Activated CD8-positive, alpha-beta memory T cell treated with anti-CD3 and anti-CD28 coated beads, Interleukin-2, amount 50 U/mL, for 4 hours (primary cell): Measurements from ENCODE around the gene RMND5B.
A peak's percentile ranks its signal among the peaks of the same experiment; 100 is the strongest.

ENCODE experiments used
- DNase-seq: peaks from one replicate; pipeline ENCODE4 v3.0.0-alpha.2; 2020

RMND5B gene

DNA sequence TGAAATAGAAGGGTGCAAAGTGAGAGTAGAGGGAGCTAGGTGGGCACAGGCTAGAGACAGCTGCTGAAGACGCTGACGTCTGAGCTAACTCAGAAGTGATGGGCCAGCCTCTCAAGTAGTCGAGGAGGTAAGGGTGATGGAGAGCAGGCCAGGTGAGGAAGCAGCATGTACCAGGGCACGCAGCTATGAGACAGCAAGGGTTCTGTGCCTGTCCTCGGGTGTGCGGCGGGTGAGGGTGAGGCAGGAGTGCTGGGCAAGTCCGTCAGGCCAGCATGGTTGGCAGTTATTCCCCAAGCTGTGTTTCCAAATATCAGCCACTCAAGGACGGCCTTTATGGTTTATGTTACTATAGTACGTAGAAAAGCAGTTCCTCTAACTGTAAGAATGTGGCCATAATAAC is 6.2 kb downstream of the RMND5B start:
- no peak for DNase-seq

DNA sequence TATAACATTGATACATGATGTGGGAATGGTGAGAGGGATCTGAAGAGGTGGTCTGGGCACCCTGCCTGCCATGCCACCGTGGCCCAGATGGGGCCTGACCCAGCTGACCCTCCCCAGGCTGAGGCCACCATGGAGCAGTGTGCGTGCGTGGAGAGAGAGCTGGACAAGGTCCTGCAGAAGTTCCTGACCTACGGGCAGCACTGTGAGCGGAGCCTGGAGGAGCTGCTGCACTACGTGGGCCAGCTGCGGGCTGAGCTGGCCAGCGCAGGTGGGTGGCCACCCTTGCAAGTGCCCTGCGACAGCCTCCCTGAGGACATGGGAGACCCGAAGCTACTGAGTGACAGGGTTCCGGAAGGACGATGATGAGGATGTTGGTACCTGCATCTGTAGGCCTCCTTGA is 7.2 kb downstream of the RMND5B start:
- no peak for DNase-seq

DNA sequence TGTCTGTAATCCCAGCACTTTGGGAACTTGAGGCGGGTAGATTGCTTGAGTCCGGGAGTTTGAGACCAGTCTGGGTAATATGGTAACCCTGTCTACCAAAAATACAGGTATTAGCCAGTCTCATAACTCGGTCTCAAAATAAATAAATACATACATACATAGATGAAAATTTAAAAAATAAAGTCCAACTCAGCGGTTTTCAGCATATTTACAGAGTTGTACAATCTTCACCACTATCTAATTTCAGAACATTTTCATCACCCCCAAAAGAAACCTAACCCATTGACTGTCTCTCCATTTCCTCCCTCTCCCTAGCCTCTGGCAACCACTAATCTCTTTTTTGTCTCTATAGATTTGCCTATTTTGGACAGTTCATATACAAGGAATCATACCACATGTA is 10.7 kb downstream of the RMND5B start:
- no peak for DNase-seq

DNA sequence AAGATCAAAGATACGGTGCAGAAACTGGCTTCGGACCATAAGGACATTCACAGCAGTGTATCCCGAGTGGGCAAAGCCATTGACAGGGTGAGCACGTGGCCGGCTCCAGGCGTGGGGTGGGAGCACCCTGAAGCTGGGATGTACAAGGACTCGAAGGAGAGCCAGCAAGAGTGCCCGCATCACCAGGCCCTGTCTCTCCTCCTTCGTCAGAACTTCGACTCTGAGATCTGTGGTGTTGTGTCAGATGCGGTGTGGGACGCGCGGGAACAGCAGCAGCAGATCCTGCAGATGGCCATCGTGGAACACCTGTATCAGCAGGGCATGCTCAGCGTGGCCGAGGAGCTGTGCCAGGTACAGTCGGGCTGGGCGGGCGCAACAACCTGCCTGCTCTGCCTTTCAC is 11.8 kb downstream of the RMND5B start:
- no peak for DNase-seq

DNA sequence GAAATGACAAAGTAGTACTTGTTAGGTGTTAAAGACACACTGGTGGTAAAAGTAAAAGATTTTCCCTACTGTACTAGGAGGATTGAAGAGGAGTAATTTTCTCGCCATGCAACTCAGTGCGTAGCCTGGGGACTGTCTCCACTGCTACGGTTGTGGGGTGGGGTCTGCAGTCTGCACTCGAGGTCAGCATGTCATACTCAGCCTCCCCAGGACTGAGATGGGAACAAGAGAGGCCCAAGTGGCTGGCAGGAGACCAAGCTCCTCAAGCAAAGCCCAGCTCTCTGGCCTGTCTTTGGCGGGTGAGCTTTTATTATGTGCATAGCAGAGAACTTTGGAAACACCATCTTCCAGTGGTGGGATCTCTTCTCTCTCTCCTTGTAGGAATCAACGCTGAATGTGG is 12.4 kb downstream of the RMND5B start:
- no peak for DNase-seq

DNA sequence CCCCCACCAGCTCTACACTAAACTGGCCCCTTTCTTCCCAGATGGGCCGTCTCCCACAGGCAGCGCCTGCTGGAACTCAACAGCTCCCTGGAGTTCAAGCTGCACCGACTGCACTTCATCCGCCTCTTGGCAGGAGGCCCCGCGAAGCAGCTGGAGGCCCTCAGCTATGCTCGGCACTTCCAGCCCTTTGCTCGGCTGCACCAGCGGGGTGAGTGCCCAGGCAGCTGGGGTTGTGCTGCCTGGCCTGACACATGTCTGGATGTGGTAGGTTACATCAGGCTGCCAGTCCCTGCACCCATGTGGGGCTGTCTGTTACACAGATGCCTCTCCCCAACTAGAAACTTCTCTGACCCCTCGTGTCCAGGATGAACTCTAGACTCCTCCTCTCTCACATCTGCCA is 13.1 kb downstream of the RMND5B start:
- no peak for DNase-seq

DNA sequence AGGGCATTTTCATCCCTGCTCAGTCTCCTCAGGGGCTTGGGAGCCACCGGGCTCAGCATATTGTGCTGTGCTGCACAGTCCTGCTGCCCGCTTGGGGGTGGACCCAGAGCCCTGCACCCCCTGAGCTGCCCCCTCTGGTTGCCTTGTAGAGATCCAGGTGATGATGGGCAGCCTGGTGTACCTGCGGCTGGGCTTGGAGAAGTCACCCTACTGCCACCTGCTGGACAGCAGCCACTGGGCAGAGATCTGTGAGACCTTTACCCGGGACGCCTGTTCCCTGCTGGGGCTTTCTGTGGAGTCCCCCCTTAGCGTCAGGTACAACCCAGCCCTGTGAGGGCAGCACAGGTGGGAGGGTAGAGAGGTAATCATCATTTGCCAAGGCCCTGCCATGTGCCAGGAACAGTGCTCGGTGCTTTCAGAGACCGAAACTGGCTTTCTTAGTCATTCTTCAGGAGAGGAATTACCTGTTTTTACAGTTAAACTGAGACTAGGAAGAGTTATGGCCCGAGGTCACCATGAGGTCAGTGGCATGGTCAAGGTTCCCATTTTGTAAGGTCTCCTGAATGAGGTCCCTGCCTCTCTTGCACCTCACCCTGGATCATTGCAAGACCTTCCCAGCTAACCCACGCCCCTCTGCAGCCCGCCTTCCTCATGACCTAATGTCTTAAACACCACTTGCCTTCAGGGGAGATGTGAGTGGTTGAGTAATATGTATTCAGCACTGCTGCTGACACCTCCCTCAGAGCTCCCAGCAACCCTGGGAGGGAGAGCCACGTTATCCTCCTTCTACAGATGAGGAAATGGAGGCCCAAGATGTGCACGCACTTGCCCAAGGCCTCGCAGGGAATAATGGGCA is 15.4 kb downstream of the RMND5B start:
- peak; percentile 80 for DNase-seq

DNA sequence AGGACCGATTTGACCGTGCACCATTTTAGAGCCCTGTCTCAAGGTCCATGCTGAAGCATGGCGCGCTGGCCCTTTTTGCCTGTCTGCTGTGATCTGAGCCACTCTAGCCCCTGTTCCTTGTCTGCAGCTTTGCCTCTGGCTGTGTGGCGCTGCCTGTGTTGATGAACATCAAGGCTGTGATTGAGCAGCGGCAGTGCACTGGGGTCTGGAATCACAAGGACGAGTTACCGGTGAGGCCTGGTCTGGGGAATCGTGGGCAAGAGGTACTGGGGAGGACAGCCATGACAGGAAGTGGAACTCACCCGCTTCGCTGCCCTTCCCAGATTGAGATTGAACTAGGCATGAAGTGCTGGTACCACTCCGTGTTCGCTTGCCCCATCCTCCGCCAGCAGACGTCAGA is 16.6 kb downstream of the RMND5B start:
- no peak for DNase-seq

DNA sequence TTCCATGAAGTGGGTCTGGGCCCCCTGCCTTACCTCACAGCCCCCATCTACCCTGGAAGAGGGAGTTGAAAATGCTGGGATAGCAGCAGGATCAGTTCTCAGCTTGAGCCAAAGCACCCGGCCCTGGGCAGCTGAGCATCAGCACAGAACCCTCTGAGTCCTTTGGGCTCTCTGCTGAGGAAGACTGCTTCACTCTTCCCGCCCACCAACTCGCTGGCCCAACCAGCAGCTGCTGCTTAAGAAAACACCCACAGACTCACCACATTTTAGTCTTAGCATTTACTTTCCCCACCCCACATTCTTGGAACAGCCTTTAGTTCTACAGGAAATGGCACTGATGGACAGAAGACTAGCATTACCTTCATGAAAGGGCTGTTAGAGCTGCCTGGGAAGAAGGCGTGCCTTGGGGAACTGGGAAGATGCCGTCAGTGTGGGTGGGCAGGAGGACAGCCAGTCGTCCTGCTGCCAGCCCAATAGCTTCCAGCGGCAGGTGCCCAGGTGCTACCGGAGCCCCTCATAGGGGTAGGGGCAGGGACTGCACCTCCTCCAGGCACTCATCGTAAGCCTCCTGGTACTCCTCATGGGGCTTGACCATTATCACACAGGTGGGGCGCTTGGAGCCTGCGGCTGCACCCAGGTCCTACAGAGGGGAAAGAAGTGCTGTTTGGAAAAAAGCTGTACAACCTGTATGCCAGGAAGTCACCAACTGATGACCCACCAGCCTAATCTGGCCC is 18.6 kb downstream of the RMND5B start:
- DNase-seq = no peak

DNA sequence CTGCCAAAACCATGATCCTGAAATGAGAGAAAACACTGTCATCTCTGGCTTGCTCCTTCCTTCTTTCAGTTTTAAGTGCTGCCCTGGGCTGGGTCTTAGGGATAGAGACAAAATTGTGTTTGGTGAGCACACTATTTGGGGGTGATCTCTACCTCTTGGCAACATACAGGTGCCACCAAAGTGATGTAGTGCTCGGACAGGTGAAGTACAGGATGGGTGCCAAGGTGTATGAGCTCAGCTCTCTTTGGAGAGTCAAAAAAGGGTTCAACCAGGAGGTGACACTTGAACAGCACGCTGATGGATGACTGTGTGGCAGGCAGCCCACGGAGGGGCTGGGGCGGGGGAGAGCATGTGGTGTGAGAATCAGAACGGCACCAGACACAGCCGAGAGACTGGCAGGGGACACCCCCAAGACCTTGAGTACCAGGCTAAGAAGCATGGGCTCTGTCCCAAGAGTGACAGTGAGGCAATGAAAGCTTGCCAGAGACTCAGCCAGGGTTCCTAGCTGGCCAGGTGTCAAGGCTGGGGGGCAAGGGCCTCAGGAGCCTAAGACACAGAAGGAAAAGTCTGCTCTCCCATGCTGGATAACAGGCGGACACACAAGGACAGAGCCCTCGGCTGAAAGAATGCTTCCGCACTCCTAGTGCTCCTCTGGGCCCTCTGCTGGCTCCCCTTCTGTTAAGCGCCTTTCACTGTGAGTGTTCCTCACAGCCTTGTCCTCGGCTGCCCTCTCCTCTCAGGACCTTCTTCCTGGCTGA is 20.3 kb downstream of the RMND5B start:
- no peak for DNase-seq

DNA sequence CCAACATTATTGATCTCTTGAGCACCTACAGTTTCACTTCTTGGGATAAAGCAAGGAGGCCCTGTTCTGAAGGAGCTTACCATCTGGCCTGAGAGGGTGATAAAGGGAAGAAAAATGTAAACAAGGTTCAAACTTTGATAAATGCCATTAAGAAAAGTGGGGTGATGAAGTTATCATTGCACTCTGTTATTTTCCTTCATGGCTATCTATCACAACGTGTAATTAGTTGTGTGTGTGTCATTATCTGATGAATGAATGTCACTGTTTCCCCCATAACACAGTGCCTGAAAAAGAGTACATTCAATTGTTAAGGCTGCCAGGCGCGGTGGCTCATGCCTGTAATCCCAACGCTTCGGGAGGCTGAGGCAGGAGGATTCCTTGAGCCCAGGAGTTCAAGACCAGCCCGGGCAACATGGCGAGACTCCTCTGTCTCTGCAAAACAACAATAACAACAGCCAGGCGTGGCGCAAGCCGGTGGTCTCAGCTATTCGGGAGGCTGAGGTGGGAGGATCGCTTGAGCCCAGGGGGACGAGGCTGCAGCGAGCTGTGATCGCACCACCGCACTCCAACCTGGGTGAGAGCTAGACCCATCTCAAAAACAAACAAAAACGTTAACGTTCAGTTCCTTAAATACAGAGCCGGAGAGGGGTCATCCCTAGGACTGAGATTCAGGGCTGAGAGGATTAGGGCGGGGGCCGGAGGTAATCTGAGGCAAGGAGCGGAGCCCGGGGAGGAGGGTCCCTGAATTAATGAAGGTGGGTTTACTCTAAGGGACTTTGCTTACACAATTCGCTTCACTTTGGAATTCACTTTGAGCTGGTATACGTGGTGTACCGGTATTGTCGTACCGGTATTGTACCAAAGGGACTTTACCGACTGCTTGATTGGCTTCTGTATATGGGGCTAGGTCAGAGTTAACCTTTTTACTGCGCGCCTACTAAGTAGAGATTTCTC is 22.0 kb downstream of the RMND5B start:
- DNase-seq = no peak

DNA sequence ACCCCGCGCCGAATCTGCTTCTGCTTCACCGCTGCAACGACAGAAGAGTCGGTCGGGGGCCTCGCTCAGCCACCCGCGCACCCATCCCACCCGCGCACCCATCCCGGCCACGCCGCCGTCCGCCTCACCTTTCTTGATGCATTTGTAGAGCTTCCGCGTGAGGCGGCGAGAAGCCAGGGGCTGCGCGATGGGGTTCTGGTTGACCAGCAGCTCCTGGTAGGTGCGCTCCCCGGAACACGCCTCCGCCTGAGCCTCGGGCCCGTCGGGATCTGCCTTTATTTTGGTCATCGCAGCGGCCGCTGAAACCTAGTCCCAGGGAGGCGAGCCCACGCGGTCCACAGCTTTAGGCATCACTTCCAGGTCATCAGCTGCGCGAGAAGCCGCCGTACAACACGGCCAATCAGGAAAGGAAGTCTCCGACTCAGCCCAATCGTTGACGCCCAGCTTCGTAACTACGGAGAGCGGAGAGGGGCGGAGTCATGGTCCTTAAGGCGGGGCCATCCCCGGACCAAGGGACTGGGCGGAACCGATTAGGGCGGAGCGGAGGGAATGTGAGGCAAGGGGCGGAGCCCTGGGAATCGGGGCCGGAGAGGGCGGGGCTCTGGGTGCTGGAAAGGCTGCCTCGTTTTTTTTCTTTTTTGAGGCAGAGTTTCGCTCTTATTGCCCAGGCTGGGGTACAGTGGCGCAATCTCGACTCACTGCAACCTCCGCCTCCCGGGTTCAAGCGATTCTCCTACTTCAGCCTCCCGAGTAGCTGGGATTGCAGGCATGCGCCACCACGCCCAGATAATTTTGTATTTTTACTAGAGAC is 22.9 kb downstream of the RMND5B start, which contains the start of gene NHP2:
Gene NHP2 (minus strand): TSS at position 356 of the 811 bp plus-strand sequence. CDS start 68 bp downstream, at position 288.
- peak; percentile 98 for DNase-seq

DNA sequence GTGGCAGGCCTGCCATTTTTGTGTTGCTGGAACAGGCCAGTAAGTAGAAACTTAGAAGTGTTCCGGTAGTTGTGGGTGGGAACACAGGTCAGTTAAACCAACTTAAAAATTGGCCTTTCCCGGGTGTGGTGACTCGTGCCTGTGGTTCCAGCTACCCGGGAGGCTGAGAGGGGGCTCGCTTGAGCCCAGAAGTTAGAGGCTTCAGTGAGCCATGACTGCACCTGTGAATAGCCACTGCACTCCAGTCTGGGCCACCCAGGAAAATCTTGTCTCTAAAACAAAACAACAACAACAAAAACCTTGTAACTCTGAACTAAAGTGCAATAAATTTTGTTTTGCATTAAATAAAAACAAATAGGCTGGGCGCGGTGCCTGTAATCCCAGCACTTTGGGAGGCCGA is 24.3 kb downstream of the RMND5B start:
- DNase-seq = no peak

DNA sequence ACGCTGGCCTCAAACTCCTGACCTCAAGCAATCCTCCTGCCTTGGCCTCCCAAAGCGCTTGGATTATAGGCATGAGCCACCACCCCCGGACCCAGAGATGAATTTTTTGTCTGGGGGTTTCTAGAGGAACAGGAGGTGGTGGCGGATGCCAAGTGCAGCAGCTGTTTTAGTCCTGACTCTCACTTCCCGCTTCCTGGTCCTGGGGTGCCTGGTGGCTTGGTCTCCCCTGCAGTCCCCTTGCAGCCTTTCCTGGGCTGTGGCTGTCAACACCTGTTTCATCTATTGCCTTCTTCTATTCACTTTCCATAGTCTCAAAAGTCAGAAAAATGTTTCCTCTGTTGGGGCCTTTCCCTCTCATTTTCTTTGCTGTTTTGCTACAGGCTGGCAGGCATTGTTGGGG is 29.4 kb downstream of the RMND5B start:
- DNase-seq = no peak

DNA sequence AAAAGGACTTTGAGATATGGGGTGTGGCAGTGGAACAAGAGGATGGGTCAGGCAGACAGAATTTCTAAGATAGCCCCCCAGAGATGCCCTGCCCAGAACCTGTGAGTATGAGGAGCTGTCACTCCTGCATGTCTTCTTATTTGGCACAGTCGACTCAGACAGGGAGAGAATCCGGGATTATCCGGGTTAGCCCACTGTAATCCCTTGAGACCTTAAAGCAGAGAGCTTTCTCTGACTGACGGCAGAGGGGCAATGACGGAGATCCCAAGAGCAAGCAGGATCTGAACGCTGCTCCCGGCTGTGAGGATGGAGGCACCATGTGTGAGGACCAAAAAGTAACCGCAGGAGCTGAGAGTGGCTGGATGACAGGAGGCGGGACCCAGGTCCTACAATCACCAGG is 31.7 kb downstream of the RMND5B start:
- DNase-seq = no peak

DNA sequence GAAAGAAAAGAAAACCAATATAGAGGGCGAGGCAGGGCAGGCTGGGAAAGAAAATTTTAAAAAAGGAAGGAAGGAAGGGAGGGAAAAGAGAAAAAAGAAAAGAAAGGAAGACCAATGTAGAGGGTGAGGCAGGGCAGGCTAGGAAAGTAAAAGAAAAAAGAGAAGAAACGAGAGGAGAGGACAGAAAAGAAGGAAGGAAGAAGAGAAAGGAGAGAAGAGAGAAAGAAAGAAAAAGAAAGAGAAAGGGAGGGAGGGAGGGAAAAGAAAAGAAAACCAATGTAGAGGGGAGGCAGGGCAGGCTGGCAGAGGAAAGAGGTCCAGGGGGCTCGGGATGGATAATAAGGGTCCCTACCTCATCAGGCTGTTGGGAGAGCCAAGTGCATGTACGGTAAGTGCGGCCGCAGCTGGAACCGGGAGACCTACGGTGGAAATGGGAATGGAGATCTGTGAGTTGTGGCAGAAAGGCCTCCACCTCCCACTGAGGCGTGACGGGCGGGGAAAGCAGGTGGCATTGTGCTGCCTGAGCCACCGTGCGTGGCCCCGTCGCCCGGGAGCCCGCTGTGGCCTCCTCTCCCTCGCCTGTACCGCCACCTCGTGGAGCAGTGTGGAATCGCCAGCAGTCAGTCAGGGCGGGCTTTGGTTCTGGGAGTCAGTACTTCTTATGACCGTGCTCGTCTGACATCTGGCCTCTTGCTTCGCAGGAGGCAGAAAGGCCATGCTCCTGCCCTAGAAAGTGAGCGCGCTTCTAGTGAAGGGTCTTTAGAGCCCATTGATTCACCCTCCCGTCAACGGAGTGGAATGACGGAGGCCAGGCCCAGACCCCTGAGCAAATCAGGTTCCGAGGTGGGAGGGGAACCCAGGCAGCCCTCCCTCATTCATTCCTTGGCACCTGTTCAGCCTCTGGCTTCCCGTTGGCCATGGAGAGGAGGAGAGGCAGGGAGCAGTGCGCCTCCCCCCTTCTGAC is 33.2 kb downstream of the RMND5B start:
- DNase-seq = peak; percentile 95

DNA sequence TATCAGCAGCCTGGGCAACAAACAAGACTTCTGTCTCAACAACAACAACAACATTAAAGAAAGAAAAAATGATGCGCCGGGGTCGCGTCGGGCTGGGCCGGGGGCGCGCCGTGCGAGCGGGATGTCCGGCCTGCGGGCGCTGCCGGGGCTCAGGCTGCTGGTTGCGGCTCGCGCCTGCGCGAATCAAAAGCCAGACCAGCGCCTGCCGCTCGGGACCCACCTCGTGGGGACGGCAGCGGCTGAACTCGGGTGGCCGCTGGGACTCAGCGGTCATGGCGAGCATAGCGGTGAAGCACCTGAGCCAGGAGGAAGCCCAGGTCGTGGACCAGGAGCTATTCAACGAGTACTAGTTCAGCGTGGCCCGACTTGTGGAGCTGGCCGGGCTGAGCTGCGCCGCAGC is 34.8 kb downstream of the RMND5B start:
- no peak for DNase-seq

DNA sequence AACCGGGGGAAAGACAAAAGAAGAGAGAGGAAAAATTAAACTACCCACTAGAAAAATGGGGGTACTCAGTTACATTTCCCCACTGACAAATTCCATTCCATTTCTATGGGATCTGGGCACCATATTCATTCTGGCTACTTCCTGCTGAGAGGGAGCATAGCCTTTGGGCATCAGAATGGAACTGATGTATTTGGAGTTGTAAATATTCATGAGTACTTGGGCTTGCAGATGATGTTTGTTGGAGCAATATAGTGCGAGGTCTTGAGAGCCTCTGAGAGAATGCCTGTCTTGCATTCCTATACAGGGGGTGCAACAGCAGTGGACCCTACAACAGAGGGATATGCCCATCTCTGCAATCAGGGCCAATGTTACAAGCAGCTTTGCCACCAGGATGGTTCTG is 39.6 kb downstream of the RMND5B start:
- DNase-seq = no peak

DNA sequence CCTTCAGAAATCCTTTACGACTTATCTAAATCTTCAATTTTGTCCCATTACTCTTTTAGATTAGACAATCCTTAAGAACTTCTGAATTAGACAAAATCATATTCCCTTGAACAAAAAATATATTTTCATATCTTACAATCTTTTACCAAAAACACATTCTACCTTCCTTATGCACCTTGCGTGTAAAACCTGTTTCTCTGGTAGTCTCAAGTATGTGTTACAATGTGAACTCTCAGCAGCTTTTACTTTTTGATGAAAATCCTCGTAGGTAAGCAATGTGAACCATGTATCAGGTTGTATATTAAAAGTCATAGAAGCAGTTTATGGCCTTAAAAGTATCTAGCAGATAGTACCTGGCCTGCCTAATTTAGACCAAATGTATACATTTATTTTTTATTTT is 43.6 kb downstream of the RMND5B start:
- no peak for DNase-seq

DNA sequence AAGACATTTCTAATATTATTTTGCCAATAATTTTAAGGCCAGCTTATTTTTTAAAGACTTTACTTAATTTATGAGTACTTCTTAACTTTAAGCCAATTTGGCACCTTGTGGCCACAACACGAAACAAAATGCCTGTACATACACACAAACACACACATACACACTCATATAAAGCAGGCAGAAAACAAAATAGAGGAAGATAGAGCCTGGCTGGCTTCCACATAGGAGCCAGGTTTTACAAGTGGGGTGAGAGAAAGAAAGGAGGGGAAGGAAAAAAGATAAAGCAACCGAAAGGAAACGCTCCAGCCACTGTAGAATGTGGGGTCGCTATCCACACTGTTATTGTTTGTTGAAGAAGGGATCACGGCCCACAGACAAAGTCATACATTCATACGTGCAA is 46.0 kb downstream of the RMND5B start:
- DNase-seq = no peak
